K562 (cell line): Measurements from ENCODE around the gene GLRX5.

Experiments used
- TAF1 ChIP-seq: IDR thresholded peaks from 2 replicates; pipeline ENCODE4 v1.6.1; 2011; ENCODE audit warnings: mild to moderate bottlenecking, low read length, moderate library complexity; ENCODE audit not compliant: insufficient read depth, control insufficient read depth, severe bottlenecking; ENCODE audit errors: extremely low read depth
- TF ChIP-seq, protein P1 (sequence below): fragments of 450-650 bp; IDR thresholded peaks from 2 replicates; pipeline ENCODE4 v1.7.0; 2016; ENCODE audit warnings: borderline replicate concordance

DNA sequence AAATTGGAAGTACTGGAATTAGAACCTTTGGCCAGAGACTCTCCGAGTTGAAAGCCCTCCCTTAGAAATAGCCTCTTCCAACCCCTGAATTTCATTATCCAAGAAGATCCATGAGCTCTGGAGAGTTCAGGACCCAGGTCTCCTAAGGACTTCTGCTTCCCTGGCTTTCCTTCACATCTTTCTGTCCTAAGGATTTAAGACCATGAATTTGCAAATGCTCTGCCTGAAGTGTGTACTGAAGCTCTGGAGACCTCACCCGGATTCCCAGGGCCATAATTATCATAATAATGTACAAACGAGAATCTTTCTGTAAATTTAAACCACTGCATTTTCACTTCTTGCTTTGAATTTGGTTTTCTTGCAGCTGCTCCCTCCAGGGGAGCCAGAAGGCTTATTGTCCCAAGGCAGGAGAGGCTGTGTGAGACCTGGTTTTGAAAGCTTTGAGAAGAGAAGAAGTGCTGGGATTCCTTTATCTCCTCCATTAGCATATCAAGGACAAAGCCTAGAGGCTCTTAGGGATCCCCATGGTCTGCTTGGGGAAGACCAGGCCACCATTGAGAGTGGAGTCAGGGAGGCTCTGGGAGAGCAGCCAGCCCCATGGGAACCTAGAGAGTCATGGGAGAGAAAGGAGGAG lies 41.1 kb downstream of the GLRX5 start:
- no peak for TF ChIP-seq TAF1
- TF ChIP-seq, protein P1, sequence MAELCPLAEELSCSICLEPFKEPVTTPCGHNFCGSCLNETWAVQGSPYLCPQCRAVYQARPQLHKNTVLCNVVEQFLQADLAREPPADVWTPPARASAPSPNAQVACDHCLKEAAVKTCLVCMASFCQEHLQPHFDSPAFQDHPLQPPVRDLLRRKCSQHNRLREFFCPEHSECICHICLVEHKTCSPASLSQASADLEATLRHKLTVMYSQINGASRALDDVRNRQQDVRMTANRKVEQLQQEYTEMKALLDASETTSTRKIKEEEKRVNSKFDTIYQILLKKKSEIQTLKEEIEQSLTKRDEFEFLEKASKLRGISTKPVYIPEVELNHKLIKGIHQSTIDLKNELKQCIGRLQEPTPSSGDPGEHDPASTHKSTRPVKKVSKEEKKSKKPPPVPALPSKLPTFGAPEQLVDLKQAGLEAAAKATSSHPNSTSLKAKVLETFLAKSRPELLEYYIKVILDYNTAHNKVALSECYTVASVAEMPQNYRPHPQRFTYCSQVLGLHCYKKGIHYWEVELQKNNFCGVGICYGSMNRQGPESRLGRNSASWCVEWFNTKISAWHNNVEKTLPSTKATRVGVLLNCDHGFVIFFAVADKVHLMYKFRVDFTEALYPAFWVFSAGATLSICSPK, result no peak
